Keratinocyte (primary cell): Measurements from ENCODE around the gene IQCF5.

Experiments used
- EZH2 ChIP-seq: IDR thresholded peaks from one replicate; pipeline ENCODE4 v1.6.1; 2012; ENCODE audit warnings: inconsistent platforms, mild to moderate bottlenecking, low read length, moderate library complexity
- TF ChIP-seq, protein P1 (sequence below), 3 experiments: IDR thresholded peaks in 1 of 3; conservative IDR thresholded peaks in 1 of 3; optimal IDR thresholded peaks in 1 of 3; 2 replicates in 2 of 3; 3 replicates in 1 of 3; pipeline versions ENCODE3 to v1.5.1; 2011; ENCODE audit warnings: low read length in 3 of 3, mild to moderate bottlenecking in 3 of 3, moderate library complexity in 2 of 3, control low read depth in 1 of 3, inconsistent platforms in 1 of 3; ENCODE audit not compliant: insufficient read depth in 2 of 3; ENCODE audit errors: extremely low read depth in 1 of 3

DNA sequence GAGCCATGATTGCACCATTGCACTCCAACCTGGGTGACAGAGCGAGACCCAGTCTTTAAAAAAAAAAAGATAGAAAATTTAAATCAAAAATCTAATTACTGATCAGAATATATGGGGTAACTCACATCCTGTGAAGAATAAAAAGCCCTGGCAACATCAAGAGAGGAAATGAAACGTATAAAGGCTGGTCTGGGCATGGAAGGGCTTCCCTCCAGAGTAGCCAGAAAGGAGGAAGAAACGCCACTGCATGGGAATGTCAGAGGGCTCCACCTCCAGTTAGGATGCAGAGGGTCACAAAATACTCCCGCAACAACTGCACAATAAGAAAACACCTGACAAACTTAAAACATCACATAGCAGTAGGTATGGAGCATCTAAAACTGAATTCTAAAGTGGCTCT, 32.6 kb upstream of the IQCF5 start:
- TF ChIP-seq, protein P1, sequence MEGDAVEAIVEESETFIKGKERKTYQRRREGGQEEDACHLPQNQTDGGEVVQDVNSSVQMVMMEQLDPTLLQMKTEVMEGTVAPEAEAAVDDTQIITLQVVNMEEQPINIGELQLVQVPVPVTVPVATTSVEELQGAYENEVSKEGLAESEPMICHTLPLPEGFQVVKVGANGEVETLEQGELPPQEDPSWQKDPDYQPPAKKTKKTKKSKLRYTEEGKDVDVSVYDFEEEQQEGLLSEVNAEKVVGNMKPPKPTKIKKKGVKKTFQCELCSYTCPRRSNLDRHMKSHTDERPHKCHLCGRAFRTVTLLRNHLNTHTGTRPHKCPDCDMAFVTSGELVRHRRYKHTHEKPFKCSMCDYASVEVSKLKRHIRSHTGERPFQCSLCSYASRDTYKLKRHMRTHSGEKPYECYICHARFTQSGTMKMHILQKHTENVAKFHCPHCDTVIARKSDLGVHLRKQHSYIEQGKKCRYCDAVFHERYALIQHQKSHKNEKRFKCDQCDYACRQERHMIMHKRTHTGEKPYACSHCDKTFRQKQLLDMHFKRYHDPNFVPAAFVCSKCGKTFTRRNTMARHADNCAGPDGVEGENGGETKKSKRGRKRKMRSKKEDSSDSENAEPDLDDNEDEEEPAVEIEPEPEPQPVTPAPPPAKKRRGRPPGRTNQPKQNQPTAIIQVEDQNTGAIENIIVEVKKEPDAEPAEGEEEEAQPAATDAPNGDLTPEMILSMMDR (optimal IDR thresholded peaks at IDR 0.05 in 1 of 3, IDR thresholded peaks at IDR 0.05 in 1 of 3, conservative IDR thresholded peaks at IDR 0.05 in 1 of 3; ENCODE audit: extremely low read depth in 1 of 3, insufficient read depth in 2 of 3, low read length in 3 of 3), result no peak
- no peak for TF ChIP-seq EZH2
